Right ventricle myocardium superior (tissue), 1 donor: ENCODE measurements around the gene ZNF652. TPM values are rescaled to one million over a fixed set of nuclear protein-coding genes. Genes with fewer than 3 reads are reported as not detected.
"Not testable (repeated sequence)": the region's sequence is repeated elsewhere in the genome, so short reads cannot be mapped to it uniquely, and the experiment has no call there.

Experiments used
- ATAC-seq: fragments of 200-7000 bp; cut with Tn5 transposase; one replicate; pipeline ENCODE4 v1.9.1; 2020; ENCODE audit warnings: mild to moderate bottlenecking; ENCODE audit not compliant: poor library complexity
- DNase-seq: peaks from one replicate; pipeline ENCODE4 v3.0.0-alpha.2; 2020
- intact Hi-C: fragments of 100-400 bp; cut with DNase I; formaldehyde crosslinking; loops from one replicate; pipeline ENCODE4 v1.11.2; 2022
- total RNA-seq: library from RNA; stranded (reverse); fragmentation: NEBNext Ultra II Directional; extraction: Animal tissue kit (Norgen Biotek cat#: 25700); gene quantifications from one replicate; pipeline ENCODE4 v1.2.1, GENCODE V29; 2021
- donor health status: DM: no; HTN: yes; CAD: no; lungs with severe emphysema.

The ZNF652 gene
- total RNA-seq, 1 donor from 2014 or later, result 18.6 TPM

DNA sequence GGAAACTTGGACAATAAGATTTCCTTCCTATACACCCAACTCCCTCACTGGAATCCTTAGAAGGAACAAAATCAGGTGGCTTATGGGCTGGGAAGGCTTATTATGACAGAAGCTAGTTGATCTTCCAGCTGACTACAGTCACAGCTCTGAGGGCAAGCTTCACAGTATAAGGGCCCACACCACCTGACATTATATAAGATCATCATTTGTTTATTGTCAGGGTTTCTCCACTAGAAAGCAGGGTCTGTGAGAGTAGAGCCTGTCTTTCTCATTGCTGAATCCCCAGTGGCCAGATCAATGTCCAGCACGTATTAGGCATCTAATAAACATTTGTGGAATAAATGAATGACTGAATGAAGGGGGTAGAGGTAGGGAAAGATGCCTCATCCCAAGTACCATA is 73.7 kb downstream of the ZNF652 start:
- intact Hi-C loops, result no loop called here
- ATAC-seq (no peak), DNase-seq (no peak)

DNA sequence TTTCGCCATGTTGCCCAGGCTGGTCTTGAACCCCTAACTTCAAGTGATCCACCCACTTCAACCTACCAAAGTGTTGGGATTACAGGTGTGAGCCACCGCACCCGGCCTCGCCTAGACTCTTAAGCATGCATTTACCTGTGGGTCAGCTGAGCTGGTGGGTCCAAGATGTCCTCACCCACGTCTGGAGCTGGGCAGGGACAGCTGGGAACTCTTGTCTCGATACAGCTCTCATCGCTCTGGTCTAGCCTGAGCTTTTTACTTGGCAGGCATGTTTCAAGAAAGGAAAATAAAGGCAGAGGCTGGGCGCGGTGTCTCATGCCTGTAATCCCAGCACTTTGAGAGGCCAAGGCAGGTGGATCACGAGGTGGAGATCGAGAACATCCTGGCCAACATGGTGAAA is 74.6 kb downstream of the ZNF652 start:
- intact Hi-C loops, result no loop called here
- DNase-seq (no peak), ATAC-seq (no peak)

DNA sequence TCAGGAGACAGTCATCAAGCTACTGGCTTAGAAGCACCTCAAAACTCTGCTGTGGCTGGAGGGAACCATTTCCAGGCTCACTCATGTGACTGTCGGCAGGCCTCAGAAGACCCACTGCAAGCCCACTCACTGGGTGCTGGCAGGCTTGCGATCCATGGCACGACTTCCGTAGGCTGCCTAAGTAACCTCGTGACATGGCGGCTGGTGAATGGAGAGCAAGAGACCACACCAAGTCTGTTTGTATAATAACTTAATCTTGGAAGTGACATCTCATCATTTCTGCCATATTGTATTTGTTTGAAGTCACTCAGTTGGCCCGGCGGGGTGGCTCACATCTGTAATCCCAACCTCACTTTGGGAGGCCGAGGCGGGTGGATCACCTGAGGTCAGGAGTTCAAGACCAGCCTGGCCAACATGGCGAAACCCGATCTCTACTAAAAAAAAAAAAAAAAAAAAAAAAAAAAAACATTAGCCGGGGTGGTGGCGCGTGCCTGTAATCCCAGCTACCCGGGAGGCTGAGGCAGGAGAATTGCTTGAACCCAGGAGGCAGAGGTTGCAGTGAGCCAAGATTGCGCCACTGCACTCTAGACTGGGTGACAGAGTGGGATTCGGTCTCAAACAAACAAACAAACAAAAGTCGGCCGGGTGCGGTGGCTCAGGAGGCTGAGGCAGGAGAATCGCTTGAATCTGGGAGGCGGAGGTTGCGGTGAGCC is 75.6 kb downstream of the ZNF652 start:
- intact Hi-C loops, DNase-seq, ATAC-seq: not testable (repeated sequence)

DNA sequence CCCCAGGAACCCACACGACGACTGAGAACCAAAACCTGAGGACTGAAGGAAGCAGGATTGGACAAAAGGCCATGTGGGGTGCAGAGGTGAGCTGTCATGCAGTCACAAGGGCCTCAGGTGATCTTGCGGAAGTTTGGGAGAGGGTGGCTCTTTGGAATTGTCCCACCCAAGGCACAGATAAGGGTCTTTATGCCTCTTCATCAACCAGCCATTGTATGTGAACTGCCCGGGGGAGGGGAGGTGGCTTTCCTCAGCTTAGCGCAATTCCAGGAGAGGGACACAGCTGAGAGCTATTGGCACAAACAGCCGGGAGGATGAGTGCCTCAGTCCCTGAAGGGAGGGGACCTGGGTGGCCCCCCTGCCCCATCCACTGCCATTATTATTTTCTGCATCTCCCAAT is 76.3 kb downstream of the ZNF652 start:
- no peak for DNase-seq
- intact Hi-C loops, result no loop called here
- no peak for ATAC-seq

DNA sequence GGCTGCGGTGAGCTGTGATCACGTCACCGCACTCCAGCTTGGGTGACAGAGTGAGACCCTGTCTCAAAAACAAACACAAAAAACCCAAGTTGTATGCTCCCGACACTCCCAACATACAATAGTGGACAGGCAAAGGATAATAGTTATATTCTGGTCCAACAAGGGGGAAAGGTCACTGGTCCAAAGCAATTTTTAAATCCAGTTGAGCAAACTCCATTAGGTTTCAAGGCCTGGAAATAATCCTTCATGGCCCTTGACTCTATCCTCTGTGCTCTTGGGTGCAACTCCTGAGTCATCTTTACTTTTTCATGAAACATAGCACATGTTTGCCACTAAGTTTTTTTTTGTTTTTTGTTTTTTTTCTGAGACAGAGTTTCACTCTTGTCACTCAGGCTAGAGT is 81.1 kb downstream of the ZNF652 start:
- ATAC-seq (no peak), DNase-seq (no peak)
- intact Hi-C loops, result no loop called here

DNA sequence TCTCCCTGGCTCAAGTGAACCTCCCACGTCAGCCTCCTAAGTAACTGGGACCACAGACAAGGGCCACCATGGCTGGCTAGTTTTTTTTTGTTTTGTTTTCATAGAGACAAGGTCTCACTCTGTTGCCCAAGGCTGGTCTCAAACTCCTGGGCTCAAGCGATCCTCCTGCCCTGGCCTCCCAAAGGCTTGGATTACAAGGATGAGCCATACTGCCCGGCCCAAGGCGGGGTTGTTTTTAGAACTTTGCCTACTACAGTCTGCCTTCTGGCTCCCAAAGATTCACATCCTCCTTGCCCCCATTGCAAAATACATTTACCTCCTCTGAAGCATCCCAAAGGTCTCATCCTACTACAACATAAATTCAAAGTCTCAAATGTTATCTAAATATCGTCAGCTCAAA is 82.0 kb downstream of the ZNF652 start:
- intact Hi-C loops, result no loop called here
- DNase-seq (no peak), ATAC-seq (no peak)

DNA sequence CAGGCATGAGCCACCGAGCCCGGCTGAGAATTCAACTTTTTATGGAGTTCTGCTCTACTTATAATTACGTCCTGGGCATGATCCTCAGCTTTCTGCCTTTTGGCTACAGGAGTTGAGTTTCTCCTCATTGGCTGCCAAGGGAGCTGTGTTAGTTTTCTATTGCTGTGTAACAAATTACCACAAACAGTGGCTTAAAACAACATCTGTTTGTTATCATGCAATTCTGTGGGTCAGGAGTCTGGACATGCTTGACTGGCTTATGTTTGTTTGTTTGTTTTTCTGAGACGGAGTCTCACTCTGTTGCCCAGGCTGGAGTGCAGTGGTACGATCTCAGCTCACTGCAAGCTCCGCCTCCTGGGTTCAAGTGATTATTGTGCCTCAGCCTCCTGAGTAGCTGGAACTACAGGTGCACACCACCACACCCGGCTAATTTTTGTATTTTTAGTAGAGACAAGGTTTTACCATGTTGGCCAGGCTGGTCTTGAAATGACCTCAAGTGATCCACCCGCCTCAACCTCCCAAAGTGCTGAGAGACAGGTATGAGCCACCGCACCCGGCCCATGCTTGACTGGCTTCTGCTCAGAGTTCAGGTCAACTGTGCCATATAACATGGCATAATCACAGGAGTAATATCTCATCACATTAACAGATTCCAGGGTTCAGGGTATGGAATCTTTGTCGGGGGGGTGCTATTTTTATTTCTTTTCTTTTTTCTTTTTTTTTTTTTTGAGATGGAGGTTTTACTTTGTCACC is 82.6 kb downstream of the ZNF652 start:
- intact Hi-C loops, DNase-seq: not testable (repeated sequence)

DNA sequence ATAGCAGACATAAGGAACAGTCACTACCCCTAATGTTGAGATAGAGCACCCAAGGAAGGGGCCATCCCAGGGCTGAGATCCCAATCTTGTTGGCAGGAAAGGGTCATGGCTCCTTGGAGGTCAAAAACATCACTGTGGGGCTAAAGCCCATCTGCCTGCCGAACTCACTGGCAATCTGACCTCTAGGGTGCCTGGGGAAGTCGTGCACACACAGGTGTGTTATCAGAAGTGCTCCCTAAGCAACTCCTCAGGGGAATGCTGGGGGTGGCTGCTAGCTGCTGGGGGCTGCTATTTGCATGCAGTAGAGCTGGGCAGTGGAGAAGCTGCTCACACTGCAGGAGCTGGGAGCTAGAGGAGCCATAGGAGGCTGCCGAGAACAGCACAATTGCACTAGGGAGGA is 84.0 kb downstream of the ZNF652 start:
- ATAC-seq, result no peak
- intact Hi-C loops, result no loop called here
- no peak for DNase-seq

More for the DNA sequence above, 82.6 kb downstream of the ZNF652 start:
- not testable (repeated sequence) for ATAC-seq

DNA sequence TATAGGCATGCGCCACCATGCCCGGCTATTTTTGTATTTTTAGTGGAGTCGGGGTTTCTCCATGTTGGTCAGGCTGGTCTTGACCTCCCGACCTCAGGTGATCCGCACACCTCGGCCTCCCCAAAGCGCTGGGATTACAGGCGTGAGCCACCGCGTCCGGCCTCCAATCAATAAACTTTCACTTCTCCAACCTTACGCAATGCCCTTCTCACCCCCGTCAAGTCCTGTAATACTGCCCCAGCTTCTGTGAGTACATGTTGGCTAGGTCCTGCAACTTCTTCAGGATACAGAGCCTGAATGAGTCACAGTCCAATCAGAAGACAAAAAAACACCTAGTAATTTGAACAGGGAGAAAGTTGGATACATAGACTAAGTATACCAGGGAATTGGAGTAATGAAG is 84.4 kb downstream of the ZNF652 start:
- DNase-seq (no peak), ATAC-seq (no peak)
- intact Hi-C loops, result no loop called here

DNA sequence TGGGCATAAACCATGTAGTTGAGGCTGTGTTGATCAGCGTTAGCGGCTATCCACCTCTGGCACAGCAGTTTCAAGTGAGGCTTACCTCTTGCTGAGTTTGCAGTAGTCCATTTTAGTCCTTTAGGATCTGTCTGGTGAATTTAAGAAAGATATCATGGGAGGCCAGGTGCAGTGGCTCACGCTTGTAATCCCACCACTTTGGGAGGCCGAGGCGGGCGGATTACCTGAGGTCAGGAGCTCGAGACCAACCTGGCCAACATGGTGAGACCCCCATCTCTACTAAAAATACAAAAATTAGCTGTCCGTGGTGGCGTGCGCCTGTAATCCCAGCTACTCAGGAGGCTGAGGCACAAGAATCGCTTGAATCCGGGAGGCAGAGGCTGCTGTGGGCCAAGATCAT is 86.1 kb downstream of the ZNF652 start:
- intact Hi-C loops, ATAC-seq, DNase-seq: not testable (repeated sequence)

DNA sequence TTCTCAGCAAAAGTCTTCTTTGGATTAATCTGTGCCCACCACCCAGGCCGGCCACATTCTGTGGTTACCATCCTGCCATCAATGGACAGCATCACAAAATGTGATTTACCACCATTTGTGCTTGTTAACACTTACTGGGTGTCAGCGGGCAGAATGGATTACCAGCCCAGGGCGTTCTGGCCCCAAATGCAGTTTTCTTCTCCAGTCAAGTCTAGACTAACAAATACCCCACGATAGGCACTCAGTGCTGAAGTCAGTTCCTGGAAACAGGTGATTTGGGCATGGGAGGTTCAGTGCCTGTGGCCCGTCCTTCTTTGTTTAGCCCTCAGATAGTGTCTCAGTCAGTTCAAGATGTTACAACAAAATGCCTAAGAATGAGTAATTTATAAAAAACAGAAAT is 92.7 kb downstream of the ZNF652 start:
- no peak for ATAC-seq
- intact Hi-C loops, result no loop called here
- DNase-seq, result no peak

DNA sequence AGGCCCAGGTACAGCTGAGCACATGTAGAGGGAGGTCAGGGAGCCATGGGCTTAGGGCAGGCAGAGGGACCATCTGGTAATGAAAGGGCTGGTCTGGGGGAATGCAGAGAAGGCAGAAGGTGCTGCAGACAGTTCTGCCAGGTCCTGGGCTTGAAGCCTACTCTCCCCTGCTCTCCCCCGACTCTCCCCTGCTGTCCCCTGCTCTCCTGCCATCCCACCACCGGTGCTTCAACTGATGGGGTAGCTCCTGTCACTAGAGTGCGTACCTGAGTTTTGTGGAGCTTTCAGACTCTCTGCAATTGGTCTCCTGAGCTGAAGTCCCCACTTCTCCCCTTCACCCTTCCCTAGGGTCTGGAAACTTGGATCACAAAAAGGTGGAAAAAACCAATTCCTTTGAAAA is 94.1 kb downstream of the ZNF652 start:
- DNase-seq (no peak), ATAC-seq (no peak)
- intact Hi-C loops, result no loop called here

DNA sequence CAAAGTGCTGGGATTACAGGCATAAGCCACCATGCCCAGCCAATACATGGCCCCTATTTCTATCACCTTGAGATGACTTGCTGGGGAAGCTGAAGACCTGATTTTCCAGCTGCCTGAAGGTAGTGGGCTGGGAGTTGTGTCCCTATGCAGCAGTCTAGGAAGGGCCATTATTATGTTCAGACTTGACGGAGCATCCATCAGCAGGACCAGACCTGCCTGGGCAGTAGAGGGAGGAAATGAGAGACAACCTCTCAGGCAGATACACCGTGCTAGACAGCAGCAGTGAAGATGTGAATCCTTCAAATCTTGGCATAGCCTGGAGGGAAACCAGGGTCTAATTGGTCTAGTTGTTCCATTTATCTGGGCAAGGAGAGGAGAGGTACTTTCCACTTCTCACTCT is 95.8 kb downstream of the ZNF652 start:
- DNase-seq (no peak), ATAC-seq (no peak)
- intact Hi-C loops, result no loop called here

DNA sequence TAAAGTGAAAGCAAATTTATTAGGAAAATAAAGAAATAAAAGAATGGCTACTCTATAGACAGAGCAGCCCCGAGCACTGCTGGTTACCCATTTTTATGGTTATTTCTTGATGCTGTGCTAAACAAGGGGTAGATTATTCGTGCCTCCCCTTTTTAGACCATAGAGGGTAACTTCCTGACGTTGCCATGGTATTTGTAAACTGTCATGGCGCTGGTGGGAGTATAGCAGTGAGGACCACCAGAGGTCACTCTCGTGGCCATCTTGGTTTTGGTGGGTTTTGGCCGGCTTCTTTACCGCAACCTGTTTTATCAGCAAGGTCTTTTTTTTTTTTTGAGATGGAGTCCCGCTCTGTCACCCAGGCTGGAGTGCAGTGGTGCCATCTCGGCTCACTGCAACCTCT is 100.5 kb downstream of the ZNF652 start:
- ATAC-seq, intact Hi-C loops: not testable (repeated sequence)

DNA sequence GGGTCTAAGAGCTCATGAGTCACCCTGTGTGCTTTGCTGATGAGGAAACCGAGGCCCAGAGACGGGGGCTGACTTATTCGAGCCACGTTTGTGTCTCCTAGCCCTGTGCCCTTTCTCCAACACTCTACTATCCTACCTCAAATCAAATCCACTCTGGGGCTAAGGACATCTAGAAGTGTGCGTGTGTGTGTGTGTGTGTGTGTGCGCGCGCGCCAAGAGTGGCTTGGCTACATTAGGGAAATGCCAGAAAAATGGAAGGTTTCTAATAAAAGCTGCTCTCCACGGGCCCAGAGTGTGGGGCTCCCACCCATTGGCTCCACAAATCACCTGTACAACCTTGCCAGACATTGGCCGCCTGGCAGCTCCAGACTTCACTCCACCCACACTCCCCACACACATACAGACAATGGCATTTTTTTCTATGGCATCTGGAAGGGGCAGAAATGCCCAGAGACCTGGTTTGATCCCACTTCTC is 101.2 kb downstream of the ZNF652 start:
- DNase-seq (no peak), ATAC-seq (no peak)
- intact Hi-C loops, result no loop called here

More for the DNA sequence above, 100.5 kb downstream of the ZNF652 start:
- not testable (repeated sequence) for DNase-seq

DNA sequence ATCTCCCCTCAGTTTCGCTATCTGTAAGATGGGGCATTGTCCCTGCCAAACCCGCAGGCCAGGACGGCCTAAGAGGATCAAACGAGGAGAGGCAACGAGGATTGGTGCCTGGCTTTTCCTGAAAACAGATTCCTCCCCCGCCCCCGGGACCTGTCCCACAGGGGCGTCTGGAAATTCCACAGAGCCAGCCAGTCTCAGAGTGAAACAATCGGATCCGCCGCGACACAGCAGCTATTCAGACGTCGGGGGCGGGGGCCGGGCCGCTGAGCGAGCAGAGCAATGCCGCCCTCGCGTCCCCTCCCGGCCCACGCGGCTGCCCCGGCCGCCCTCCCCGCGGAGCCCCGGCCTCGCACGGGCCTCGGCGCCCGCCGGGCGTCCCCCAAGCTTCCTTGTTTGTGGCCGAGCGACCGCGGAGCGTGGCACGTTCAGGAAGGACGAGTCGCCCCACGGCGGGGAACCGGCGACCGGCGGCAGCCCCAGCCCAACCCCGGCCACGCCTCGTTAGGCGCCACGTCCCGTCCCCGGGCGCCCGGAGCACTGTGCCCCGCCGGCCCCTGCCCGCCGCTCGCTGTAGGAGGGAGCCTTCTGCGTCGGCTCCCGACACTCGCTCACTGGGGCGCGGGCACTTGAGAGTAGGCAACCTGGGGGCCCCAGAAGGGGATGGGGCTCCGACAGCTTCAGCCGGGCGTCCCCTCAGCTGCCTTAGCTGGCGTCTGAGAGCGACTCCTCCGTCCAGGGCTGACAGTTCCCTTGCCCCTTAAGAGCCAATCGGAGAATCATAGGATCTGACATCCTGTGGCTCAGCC is 101.8 kb downstream of the ZNF652 start:
- intact Hi-C loops, result no loop called here
- ATAC-seq (peak; percentile 85), DNase-seq (peak; percentile 80)

DNA sequence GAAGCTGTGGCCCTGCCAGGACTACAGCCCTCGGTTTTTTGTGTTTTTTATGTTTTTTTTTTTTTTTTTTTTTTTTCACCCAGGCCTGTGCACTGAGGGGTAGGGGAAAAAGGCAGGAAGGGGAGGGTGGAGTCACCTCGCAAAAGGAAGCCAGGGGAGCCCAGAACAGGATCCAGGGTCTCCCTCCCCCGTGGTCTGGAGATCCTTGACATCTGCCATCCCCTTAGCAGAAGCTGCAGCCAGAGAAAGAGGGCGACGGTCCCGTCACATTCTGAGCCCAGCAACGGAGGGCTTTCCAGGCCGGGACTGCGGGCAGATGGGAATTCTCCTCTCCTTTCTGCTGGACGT is 102.4 kb downstream of the ZNF652 start:
- DNase-seq (peak; percentile 46), ATAC-seq (peak; percentile 8)
- intact Hi-C loops, result no loop called here

DNA sequence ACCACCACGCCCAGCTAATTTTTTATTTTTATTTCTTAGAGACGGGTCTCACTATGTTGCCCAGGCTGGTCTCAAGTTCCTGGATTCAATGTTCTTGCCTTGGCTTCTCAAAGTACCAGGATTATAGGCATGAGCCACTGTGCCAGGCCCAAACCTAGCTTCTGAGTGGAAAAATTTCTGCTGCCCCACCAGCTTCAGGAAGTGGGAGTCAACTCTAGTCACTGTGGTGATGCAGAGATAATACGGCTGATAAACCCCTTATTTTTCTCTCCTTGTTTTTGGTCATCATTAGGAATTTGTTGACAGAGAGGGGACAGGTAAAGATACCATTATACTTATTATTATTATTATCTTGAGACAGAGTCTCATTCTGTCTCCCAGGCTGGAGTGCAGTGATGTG is 103.7 kb downstream of the ZNF652 start:
- no peak for DNase-seq
- ATAC-seq, result no peak
- intact Hi-C loops, result no loop called here

DNA sequence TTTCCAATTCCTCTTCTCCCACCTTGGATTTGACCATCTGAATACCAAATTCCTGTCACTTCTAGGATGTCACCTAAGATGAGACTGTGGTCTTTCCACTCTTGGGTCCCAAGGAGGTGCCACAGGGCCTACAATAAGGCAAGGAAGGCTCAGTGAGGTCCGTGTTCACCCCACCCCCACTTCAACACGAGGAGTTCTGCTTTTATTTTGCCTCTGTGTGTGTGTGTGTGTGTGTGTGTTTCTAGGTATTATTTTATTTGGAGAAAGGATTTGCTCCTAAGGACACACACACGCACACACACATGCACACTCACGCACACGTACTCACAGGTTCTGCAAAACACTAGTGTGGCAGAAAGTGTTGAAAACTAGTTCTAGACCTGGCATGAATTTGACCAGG is 106.9 kb downstream of the ZNF652 start:
- DNase-seq (no peak), ATAC-seq (no peak)
- intact Hi-C loops, result no loop called here
